Muscle of arm (tissue), 12 donors: ENCODE measurements around the gene MGAM2. TPM values are rescaled to one million over a fixed set of nuclear protein-coding genes. Genes with fewer than 3 reads are reported as not detected.

Source experiments
- DNase-seq: peaks from one replicate; pipeline ENCODE4 v3.0.0-alpha.2; 2013
- polyA plus RNA-seq, 12 donors: library from polyadenylated mRNA; unstranded; fragments of 120-200 nt; gene quantifications; one replicate each; pipeline ENCODE4 v1.2.1, GENCODE V29; 2013; ENCODE audit not compliant: insufficient read length in 12 of 12

MGAM2 gene
- polyA plus RNA-seq, 12 donors = 0.03 to 1.3 (median 0.04) TPM; not detected in 3

DNA sequence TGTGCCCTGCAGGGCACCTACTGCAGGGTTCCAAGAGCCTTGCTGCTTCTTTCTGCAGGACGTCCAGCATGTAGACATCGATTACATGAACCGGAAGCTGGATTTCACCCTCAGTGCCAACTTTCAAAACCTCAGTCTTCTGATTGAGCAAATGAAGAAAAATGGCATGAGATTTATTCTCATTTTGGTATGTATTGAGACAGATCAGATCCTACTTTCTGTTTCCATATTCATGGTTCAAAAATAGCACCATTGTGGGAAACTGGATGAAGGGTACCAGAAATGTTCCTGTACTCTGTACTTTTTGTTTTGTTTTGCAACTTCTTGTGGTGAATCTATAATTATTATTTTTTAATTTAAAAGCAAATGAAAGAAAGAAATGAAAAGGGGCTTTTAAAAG is 64.1 kb downstream of the MGAM2 start:
- DNase-seq = no peak

GRCh38 chr7:142176901-142177300 is 65.4 kb downstream of the MGAM2 start:
- no peak for DNase-seq

DNA sequence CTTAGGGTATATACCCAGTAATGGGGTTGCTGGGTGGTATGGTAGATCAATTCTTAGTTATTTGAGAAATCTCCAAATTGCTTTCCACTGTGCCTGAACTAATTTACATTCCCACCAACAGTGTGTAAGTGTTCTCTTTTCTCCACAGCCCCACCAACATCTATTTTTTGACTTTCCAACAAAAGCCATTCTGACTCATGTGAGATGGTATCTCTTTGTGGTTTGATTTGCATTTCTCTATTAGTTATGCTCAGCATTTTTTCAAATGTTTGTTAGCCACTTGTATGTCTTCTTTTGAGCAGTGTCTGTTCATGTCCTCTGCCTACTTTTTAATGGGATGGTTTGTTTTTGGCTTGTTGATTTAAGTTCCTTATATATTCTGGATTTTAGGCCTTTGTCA is 66.4 kb downstream of the MGAM2 start:
- DNase-seq = no peak

- DNase-seq = no peak
Observed at GRCh38 chr7:142180426-142180825, 68.9 kb downstream of the MGAM2 start.

GRCh38 chr7:142181211-142181610 is 69.7 kb downstream of the MGAM2 start:
- DNase-seq = no peak

GRCh38 chr7:142181966-142182365 is 70.4 kb downstream of the MGAM2 start:
- DNase-seq = no peak

GRCh38 chr7:142185069-142185468 is 73.6 kb downstream of the MGAM2 start:
- no peak for DNase-seq

DNA sequence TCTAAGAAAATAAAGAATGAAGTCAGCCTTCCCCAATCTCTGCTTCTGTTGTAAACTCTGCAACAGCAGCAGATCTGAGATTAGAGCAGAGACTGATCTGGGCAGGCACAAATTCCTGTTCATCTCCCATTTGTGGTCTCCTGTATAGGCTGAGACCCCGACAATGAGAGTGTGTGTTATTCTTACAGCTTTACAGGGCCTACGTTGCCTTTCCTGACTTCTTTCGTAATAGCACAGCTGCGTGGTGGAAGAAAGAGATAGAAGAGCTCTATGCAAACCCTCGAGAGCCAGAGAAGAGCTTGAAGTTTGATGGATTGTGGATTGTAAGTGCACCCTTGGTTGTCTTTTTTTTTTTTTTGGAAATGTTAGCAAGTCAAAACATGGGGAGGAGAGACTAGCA is 74.3 kb downstream of the MGAM2 start:
- DNase-seq = no peak

DNA sequence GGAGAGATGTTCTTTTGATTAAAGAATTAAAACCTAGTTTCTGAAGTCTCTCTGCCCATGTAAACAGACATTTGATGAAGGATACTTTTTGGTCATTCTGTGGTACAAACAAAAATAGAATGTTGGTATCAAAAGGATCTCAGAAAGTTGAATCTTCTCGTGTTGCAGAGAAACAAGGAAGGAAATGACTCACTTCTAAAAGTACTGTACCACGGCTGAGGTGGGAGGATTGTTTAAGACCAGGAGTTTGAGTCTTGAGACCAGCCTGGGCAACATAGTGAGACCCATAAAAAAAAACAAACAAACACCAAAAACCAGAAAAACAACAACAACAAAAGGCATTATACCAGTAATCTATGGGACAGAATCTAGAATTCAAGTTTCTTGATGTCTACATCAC is 76.6 kb downstream of the MGAM2 start:
- no peak for DNase-seq

DNA sequence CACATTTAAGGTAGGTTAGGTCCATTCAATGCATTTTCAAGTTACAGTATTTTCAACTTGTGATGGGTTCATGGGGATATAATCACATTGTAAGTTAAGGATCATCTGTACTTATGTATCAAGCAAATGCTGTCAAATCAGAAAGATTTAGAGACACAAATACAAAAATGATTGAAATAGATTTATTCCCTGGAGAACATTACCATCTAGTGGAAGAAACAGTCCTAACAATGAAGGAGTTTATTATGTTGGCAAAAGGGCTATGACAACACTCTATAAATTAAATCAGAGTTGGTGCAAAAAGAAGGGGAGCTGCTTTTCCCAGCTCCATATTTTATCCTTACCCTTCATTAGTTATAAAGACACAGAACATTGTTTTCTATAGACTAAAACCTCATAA is 77.3 kb downstream of the MGAM2 start:
- no peak for DNase-seq

GRCh38 chr7:142194201-142194600 is 82.7 kb downstream of the MGAM2 start:
- no peak for DNase-seq

DNA sequence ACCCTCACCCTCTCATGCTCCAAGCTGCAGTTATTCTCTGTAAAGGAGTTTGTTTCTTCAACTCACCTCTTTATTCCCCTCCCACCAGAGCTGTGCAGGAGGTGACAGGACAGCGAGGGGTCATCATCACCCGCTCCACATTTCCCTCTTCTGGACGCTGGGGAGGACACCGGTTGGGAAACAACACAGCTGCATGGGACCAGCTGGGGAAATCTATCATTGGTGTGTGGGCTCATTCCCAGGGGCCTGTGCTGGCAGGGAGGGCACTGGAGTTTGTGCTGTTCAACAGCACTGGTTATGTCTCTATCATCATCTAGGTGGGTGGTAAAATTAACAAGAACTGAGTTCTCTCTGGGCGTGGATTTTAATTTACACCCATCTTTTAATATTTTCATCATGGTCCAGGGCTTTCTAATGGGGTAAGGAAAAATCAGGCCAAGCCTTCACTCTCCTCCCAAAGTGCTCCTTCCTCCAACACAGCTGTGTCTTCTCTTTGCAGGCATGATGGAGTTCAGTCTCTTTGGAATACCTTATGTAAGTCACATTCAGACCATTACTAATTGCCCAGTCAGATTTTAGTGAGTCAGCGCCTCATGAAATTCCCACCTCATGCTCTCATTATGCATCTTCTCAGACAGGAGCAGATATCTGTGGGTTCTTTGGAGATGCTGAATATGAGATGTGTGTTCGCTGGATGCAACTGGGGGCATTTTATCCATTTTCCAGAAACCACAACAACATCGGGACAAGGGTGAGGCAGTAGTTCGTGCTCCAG is 84.7 kb downstream of the MGAM2 start:
- DNase-seq = no peak

DNA sequence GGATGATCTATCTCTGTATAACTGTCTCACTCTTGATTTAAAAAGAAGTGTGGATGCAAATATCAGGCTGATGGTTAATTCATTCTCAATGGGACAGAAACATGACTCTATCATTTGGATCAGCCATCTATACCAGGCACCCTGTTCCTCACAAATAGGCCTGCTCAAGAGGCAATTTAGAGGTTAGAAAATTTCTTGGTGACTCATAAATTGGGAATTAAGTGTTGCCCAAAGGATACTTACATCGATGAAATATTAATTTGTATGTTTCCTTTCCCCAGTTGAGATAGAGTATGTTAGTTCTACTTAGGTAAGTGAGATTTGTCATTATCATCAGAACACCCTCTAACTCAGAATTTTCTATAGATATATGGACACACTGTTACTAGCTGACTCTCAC is 88.7 kb downstream of the MGAM2 start:
- DNase-seq = no peak

DNA sequence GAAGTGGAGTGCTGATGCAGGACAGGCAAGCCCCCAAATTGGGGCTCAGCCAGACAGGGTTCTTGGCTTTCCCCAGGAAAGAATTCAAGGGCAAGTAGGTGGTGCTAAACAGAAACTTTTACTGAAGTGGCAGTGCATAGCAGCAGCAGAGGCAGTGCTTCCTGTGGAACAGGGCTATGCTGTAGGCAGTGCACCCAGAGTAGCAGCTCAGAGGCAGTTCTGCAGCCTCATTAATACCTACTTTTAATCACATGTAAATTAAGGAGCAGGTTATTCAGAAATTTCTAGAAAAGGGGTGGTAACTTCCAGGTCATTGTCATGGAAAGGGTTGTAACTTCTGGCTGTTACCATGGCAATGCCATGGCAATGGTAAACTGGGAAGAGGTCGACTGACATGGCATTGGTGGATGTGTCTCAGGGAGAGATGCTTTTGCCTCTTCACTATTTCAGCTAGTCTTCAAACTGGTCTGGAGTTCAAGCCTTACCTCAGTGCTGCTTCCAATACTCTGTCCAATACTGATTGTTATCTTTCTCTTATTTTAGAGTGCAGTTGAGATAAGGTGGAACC is 117.1 kb downstream of the MGAM2 start:
- DNase-seq = no peak

DNA sequence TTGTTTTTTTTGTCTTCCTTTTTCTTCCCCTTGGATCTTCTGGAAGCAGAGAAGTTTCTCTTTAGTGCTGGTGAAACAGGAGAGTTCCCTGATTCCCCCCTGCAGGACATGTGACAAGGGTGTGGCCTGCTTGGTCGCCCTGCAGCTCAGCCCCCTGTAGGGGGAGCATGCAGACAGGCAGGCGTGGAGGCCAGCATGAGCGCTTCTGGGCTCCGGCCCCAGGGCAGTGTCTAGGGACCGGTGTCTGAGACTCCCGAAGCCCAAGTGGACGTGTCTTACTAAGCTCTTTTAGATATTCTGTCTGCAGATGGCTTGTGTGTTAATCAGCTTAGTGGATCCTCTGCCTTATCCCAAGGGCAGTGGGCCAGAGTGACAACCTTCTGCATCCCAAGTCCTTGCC is 120.2 kb downstream of the MGAM2 start:
- DNase-seq = no peak

DNA sequence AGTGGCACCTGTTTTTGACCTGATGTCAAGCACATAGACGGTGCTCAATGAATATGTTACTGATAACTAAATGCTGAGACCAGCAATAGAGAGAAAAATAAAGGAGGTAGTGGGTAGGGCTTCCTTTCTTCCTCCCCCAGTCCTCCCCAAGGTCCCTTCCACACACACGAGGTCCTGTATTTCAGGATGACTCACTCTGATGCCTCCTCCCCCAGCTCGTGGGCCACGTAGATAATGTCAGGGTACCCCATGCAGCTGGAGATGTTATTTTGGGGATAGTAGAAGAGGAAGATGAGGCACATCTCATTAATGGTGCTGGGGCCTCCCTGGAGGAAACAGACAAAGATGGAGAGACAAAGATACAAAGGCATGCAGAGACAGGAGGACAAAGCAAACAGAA is 129.0 kb downstream of the MGAM2 start:
- DNase-seq = no peak

DNA sequence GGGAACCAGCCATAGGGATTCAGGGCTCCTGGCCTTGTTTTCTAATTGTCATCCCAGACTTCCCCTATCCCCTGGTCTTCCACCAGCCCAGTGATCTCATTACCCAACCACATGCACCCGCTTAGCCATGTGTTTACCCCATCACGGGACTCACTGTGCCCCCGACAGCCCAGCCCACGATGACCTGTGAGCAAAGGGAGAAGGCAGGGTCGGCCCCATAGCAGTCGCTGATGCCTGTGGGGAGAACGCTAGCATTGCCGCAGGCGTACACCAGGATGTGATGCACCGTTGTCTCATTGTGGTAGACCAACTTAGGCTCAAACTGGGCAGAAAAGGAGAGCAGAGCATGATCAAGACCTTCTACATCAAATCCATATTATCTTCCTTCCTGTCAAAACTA is 132.3 kb downstream of the MGAM2 start:
- no peak for DNase-seq

DNA sequence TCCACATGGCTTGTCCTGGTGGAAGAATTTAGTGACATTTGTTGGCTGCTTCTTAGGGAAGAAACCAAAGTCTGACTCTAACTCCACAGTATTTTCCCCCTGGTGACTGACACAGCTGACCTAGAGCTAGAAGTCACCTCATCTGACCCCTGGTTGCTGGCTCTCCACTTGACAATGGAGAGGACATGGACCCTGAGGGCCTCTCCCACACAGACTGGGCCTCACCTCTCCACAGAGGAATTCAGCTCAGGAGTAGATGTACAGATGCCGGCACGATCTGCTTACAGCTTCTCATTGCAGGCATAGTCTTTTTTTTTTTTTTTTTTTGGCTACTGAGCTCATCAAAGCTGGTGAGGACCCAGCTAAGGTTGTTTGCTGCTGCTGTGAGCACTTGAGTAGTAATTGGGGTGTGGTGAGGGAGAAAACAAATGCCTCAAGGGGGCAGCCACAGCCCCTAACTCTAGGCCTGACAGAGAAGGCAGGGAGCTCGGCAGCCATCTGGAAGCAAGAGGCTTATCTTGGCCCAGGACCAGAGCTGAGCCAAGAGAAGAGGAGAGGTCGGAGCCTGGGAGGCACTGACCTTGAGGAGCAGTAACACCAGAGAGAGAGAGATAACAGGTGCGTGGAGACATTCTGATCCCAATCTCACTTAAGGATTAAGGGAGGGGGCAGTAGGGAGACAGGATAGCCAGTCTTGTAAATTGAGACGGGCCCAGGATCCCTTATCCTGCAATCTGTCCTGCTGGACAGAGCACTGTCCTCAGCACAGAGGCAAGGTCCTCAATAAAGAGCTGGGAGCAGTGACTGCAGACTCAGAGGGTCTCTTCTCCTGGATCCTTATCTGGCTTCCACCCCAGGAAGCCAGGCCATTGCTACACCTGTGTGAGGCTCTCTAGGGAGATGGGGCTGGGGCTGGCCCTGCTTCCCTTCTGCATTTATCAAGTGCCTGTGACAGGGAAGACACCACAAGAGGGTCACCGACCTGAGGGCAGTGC is 136.9 kb downstream of the MGAM2 start:
- DNase-seq = no peak

DNA sequence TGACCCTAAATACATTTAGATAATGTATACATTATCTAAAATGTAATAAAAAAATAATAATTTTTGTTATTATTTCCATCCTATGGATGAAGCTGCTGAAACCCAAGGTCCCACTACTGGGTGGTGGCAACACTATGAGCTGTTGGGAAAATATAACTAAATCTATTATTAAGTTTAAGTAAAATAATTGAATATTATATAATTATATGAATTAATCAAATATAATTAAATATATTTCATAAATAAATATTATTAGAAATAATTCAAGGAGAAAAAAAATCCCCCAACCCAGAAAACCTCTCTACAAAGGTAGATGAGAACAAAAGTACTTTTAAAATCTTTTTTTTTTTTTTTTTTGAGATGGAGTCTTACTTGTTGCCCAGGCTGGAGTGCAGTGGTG is 138.4 kb downstream of the MGAM2 start:
- no peak for DNase-seq

- no peak for DNase-seq
Observed at GRCh38 chr7:142250705-142251104, 139.2 kb downstream of the MGAM2 start.

DNA sequence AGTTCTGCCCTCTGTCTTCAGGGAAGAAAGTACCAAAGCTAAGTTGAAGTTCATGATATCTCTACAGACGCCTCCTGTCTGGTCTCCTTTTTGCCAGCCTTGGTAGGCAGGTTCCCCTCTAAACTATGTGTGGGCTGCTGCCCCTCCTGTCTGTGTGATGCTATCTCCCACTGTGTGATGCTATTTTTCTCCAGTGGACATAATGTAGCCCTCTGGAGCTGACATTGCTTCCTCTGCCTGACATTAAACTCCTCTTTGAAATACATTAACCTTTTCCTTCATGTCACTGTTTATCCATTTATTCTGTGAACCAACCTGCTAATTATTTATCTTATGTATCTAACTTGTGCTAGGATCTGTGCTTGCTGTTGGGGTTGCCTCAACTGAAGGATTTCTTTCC is 146.4 kb downstream of the MGAM2 start, which contains the start of gene PRSS58:
Gene PRSS58, minus strand, starts transcription at position 101 of the 400 bp plus-strand sequence. CDS start 351 bp downstream, outside the sequence.
- no peak for DNase-seq

GRCh38 chr7:142263598-142264380 is 152.3 kb downstream of the MGAM2 start:
- no peak for DNase-seq
